ENCODE data around the gene STAT2.
A peak's percentile ranks its signal among the peaks of the same experiment; 100 is the strongest.
"Not testable (repeated sequence)": the region's sequence is repeated elsewhere in the genome, so short reads cannot be mapped to it uniquely, and the experiment has no call there.

STAT2 gene

DNA sequence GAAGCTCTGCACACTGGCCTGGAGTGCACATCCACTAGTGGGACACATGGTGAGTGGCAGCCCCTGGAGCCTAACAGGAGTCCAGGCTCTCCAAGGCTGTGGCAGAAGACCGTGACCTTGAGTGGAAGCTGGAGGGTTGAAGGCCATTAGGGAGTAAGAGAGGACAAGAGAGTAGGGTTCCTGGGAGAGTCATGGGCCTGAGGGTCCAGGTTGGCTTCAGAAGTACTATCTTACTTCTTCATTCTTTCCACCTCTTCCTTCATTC, 20.8 kb downstream of the STAT2 start:
- peaks cover 6% of the 10 kb centered on the region for H3K4me1 ChIP-seq (ENCODE audit: control insufficient read depth, insufficient read depth, low read length)
- H3K27me3 ChIP-seq (ENCODE audit: control insufficient read depth, insufficient read depth, low read length) = no peaks in the 10 kb centered on the region
- peaks cover 10% of the 10 kb centered on the region; the same call in 1 of the 2 replicates for H3K36me3 ChIP-seq (ENCODE audit: control insufficient read depth, insufficient read depth, low read length)
- no peak overlapping the region for H3K27ac ChIP-seq (ENCODE audit: low read length)
- H3K4me3 ChIP-seq (ENCODE audit: low read length) = no peak overlapping the region
- H3K9me3 ChIP-seq (ENCODE audit: control insufficient read depth, insufficient read depth, low read length) = no peaks in the 10 kb centered on the region
- DNase-seq (ENCODE audit: low read depth, low spot score) = no peak
- no CpG with 5 or more reads among the region's 1 CpG for WGBS (ENCODE audit: insufficient coverage, insufficient read length)

GRCh38 chr12:56338308-56339157, 21.4 kb downstream of the STAT2 start, which contains the start of gene IL23A:
TSS of gene IL23A (plus strand) at chr12:56338884. CDS start at chr12:56339045, 161 bp downstream.
- Histone ChIP-seq H3K4me1 (ENCODE audit: control insufficient read depth, insufficient read depth, low read length) (peaks cover 6% of the 10 kb centered on the region), H3K36me3 (ENCODE audit: control insufficient read depth, insufficient read depth, low read length) (peaks cover 8% of the 10 kb centered on the region; the same call in 1 of the 2 replicates), H3K4me3 (ENCODE audit: low read length) (no peak within 1 kb of the TSS), H3K27me3 (ENCODE audit: control insufficient read depth, insufficient read depth, low read length) (no peaks in the 10 kb centered on the region), H3K27ac (ENCODE audit: low read length) (no peak within 1 kb of the TSS), H3K9me3 (ENCODE audit: control insufficient read depth, insufficient read depth, low read length) (no peaks in the 10 kb centered on the region)
- no CpG with 5 or more reads among the region's 9 CpGs for WGBS (ENCODE audit: insufficient coverage, insufficient read length)
- no peak for DNase-seq (ENCODE audit: low read depth, low spot score)

GRCh38 chr12:56337753-56338251, 22.1 kb downstream of the STAT2 start:
- H3K9me3 ChIP-seq (ENCODE audit: control insufficient read depth, insufficient read depth, low read length) = no peaks in the 10 kb centered on the region
- H3K4me3 ChIP-seq (ENCODE audit: low read length) = no peak overlapping the region
- no peak for DNase-seq (ENCODE audit: low read depth, low spot score)
- no CpG with 5 or more reads among the region's 8 CpGs for WGBS (ENCODE audit: insufficient coverage, insufficient read length)
- H3K4me1 ChIP-seq (ENCODE audit: control insufficient read depth, insufficient read depth, low read length) = peaks cover 6% of the 10 kb centered on the region
- peaks cover under 1% of the 10 kb centered on the region; the same call in 1 of the 2 replicates for H3K36me3 ChIP-seq (ENCODE audit: control insufficient read depth, insufficient read depth, low read length)
- H3K27me3 ChIP-seq (ENCODE audit: control insufficient read depth, insufficient read depth, low read length) = no peaks in the 10 kb centered on the region
- H3K27ac ChIP-seq (ENCODE audit: low read length) = no peak overlapping the region

DNA sequence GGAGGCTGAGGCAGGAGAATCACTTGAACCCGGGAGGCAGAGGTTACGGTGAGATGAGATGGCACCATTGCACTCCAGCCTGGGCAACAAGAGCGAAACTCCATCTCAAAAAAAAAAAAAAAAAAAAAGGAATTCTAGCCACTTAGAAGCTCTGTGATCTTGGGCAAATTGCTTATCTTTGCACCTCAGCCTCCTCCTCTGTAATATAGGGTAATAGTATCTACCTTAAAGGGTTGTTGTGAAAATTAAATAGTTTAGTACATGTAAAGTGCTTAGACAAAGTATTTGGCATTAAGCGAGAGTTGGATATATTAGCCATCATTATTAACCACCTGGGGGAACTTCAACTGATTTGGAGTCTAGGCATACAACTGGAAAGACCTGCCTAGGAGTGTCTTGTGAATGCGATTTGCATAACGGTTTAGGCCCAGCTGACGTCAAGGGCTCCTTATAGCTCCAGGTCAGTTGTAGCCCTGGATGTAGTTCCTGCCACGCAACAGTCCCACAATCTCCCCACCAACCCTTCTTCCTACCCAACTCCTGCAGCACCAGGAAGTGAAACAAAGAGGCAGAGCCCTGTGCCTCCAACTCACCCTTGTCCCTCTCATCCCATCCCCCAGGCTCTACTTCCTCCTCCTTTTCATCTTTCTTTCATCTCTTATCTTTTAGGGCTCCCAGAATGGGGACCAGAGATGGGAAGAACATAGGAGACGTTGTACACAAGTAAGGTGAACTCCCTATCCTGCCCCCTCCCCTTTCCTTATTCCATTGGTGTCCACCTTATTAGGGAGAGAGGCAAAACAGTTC, 23.3 kb downstream of the STAT2 start:
- Histone ChIP-seq H3K4me1 (ENCODE audit: control insufficient read depth, insufficient read depth, low read length) (peaks cover 7% of the 10 kb centered on the region), H3K27ac (ENCODE audit: low read length) (no peak overlapping the region), H3K27me3 (ENCODE audit: control insufficient read depth, insufficient read depth, low read length) (no peaks in the 10 kb centered on the region), H3K36me3 (ENCODE audit: control insufficient read depth, insufficient read depth, low read length) (no peaks in the 10 kb centered on the region), H3K4me3 (ENCODE audit: low read length) (no peak overlapping the region), H3K9me3 (ENCODE audit: control insufficient read depth, insufficient read depth, low read length) (no peaks in the 10 kb centered on the region)
- DNase-seq (ENCODE audit: low read depth, low spot score) = no peak
- no CpG with 5 or more reads among the region's 9 CpGs for WGBS (ENCODE audit: insufficient coverage, insufficient read length)

- not testable (repeated sequence) for H3K9me3 ChIP-seq (ENCODE audit: control insufficient read depth, insufficient read depth, low read length); DNase-seq (ENCODE audit: low read depth, low spot score); H3K27me3 ChIP-seq (ENCODE audit: control insufficient read depth, insufficient read depth, low read length); H3K4me3 ChIP-seq (ENCODE audit: low read length); H3K36me3 ChIP-seq (ENCODE audit: control insufficient read depth, insufficient read depth, low read length); H3K4me1 ChIP-seq (ENCODE audit: control insufficient read depth, insufficient read depth, low read length); H3K27ac ChIP-seq (ENCODE audit: low read length)
- WGBS (ENCODE audit: insufficient coverage, insufficient read length) = no CpG with 5 or more reads among the region's 8 CpGs
Observed at GRCh38 chr12:56335527-56335926, 24.4 kb downstream of the STAT2 start.

DNA sequence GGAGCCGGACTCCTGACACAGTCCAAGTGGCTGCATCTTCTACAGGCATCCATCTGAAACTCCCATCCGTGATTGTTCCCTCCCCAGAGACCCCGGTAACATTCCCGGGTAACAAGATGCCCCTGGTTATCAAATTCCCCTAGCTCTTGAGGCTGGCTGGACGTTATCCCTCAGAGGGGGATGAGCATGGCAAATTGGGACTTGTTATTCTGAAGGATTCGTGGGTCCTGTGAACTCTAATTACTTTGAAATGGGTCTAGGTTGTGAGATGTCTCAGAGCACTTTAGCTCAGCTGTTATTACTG, 25.5 kb downstream of the STAT2 start:
- H3K27me3 ChIP-seq (ENCODE audit: control insufficient read depth, insufficient read depth, low read length) = no peaks in the 10 kb centered on the region
- H3K4me1 ChIP-seq (ENCODE audit: control insufficient read depth, insufficient read depth, low read length) = peaks cover 7% of the 10 kb centered on the region
- peak overlapping the region; percentile 59; the same call in 1 of the 2 replicates for H3K4me3 ChIP-seq (ENCODE audit: low read length)
- H3K36me3 ChIP-seq (ENCODE audit: control insufficient read depth, insufficient read depth, low read length) = no peaks in the 10 kb centered on the region
- DNase-seq (ENCODE audit: low read depth, low spot score) = no peak
- no CpG with 5 or more reads among the region's 6 CpGs for WGBS (ENCODE audit: insufficient coverage, insufficient read length)
- H3K9me3 ChIP-seq (ENCODE audit: control insufficient read depth, insufficient read depth, low read length) = no peaks in the 10 kb centered on the region
- H3K27ac ChIP-seq (ENCODE audit: low read length) = no peak overlapping the region

GRCh38 chr12:56333679-56334489, 26.0 kb downstream of the STAT2 start, which contains the start of gene PAN2:
TSS of gene PAN2 (minus strand) at chr12:56334000. CDS start at chr12:56333094, 906 bp downstream.
- no peaks in the 10 kb centered on the region for H3K36me3 ChIP-seq (ENCODE audit: control insufficient read depth, insufficient read depth, low read length)
- no peaks in the 10 kb centered on the region for H3K9me3 ChIP-seq (ENCODE audit: control insufficient read depth, insufficient read depth, low read length)
- H3K27me3 ChIP-seq (ENCODE audit: control insufficient read depth, insufficient read depth, low read length) = no peaks in the 10 kb centered on the region
- no CpG with 5 or more reads among the region's 45 CpGs for WGBS (ENCODE audit: insufficient coverage, insufficient read length)
- peak within 1 kb of the TSS; percentile 59; the same call in 1 of the 2 replicates for H3K4me3 ChIP-seq (ENCODE audit: low read length)
- DNase-seq (ENCODE audit: low read depth, low spot score) = peak; percentile 83
- no peak within 1 kb of the TSS for H3K27ac ChIP-seq (ENCODE audit: low read length)
- peaks cover 5% of the 10 kb centered on the region for H3K4me1 ChIP-seq (ENCODE audit: control insufficient read depth, insufficient read depth, low read length)

- H3K4me3 ChIP-seq (ENCODE audit: low read length) = peak overlapping the region; percentile 59; the same call in 1 of the 2 replicates
- no peak overlapping the region for H3K27ac ChIP-seq (ENCODE audit: low read length)
- H3K4me1 ChIP-seq (ENCODE audit: control insufficient read depth, insufficient read depth, low read length) = peaks cover 4% of the 10 kb centered on the region; the same call in 1 of the 2 replicates
- H3K9me3 ChIP-seq (ENCODE audit: control insufficient read depth, insufficient read depth, low read length) = no peaks in the 10 kb centered on the region
- no CpG with 5 or more reads among the region's 8 CpGs for WGBS (ENCODE audit: insufficient coverage, insufficient read length)
- H3K36me3 ChIP-seq (ENCODE audit: control insufficient read depth, insufficient read depth, low read length) = no peaks in the 10 kb centered on the region
- no peaks in the 10 kb centered on the region for H3K27me3 ChIP-seq (ENCODE audit: control insufficient read depth, insufficient read depth, low read length)
- no peak for DNase-seq (ENCODE audit: low read depth, low spot score)
Observed at GRCh38 chr12:56333197-56333678, 26.7 kb downstream of the STAT2 start.

DNA sequence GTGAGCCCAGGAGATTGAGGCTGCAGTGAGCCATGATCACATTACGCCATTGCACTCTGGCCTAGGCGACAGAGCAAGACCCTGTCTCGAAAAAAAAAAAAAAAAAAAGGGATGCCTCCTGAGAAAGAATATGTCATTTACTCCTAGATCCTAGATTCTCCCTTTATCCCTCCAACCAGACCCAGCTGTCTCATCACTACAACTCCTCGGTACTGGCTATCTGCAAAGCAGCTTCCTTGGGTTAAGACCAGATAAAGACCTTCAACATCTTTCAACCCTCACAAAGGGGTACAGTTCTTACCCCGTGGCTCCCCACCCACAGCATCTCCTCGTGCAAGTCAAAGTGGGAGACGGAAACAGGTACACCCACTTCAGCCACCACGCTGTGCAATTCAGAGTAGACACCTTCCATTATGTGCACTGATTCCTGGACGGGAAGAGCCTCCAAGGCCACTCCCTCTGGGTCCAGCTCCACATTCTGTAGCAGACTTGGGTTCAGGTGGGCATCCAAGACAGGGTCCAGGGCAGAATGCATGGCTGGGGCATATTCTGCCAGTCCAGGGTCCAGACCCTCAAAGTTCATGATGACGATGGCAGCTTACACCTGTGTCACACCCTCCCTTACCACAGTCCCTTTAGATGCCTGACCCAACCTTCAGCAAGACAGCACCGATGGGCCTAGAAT, 27.3 kb downstream of the STAT2 start:
- no peak for DNase-seq (ENCODE audit: low read depth, low spot score)

More for the DNA sequence above, 27.3 kb downstream of the STAT2 start:
- peaks cover 2% of the 10 kb centered on the region; the same call in 1 of the 2 replicates for H3K4me1 ChIP-seq (ENCODE audit: control insufficient read depth, insufficient read depth, low read length)
- H3K27ac ChIP-seq (ENCODE audit: low read length) = no peak overlapping the region
- no peaks in the 10 kb centered on the region for H3K27me3 ChIP-seq (ENCODE audit: control insufficient read depth, insufficient read depth, low read length)
- no peak overlapping the region; the same call in 1 of the 2 replicates for H3K4me3 ChIP-seq (ENCODE audit: low read length)
- no peaks in the 10 kb centered on the region for H3K9me3 ChIP-seq (ENCODE audit: control insufficient read depth, insufficient read depth, low read length)
- no CpG with 5 or more reads among the region's 11 CpGs for WGBS (ENCODE audit: insufficient coverage, insufficient read length)
- H3K36me3 ChIP-seq (ENCODE audit: control insufficient read depth, insufficient read depth, low read length) = no peaks in the 10 kb centered on the region
